ENCODE results near the gene NFASC. TPM values are rescaled to one million over a fixed set of nuclear protein-coding genes. Genes with fewer than 3 reads are reported as not detected.
A peak's percentile ranks its signal among the peaks of the same experiment; 100 is the strongest.

NFASC gene
- total and polyA plus RNA-seq, 12 donors, result 4.8 to 76.7 (median 44.8) TPM

- Histone ChIP-seq H3K27me3 (no peaks in the 10 kb centered on the region), H3K9me3 (replicated peaks in 1 of 3) (no peaks in the 10 kb centered on the region), H3K4me3 (no peak overlapping the region), H3K36me3 (replicated peaks in 1 of 2) (no peaks in the 10 kb centered on the region), H3K4me1 (replicated peaks in 1 of 2) (peaks cover 0 to 6% of the 10 kb centered on the region in 2 donors), H3K27ac (peak overlapping the region in 1 of 5 donors; percentile 34)
- no peak for TF ChIP-seq POLR2A (IDR thresholded peaks at IDR 0.05)
- TF ChIP-seq CTCF (IDR thresholded peaks at IDR 0.05), result no peak
- intact Hi-C loops (cut with DNase I), result no loop called here
- 67 to 83% (median 79%) methylated on average over 4 of the region's 4 CpGs for WGBS, 4 donors
- peak in 1 of 7 donors; percentile 21 for DNase-seq
These were observed 4.6 kb downstream of the NFASC start for GRCh38 chr1:204875255-204875654.

- no peak overlapping the region for H3K4me3 ChIP-seq
- 57 to 69% (median 66%) methylated on average over 5 of the region's 5 CpGs for WGBS, 4 donors
- intact Hi-C loops (cut with DNase I), result no loop called here
- peaks cover 0 to 10% of the 10 kb centered on the region in 2 donors for H3K4me1 ChIP-seq (replicated peaks in 1 of 2)
- DNase-seq, result peak in 1 of 7 donors; percentile 27
- TF ChIP-seq CTCF (IDR thresholded peaks at IDR 0.05), result no peak
- TF ChIP-seq POLR2A (IDR thresholded peaks at IDR 0.05), result no peak
- H3K9me3 ChIP-seq (replicated peaks in 1 of 3), result no peaks in the 10 kb centered on the region
- H3K27ac ChIP-seq, result peak overlapping the region in 2 of 5 donors; percentile 8 to 79
- no peaks in the 10 kb centered on the region for H3K36me3 ChIP-seq (replicated peaks in 1 of 2)
- H3K27me3 ChIP-seq, result no peaks in the 10 kb centered on the region
These were observed 8.1 kb downstream of the NFASC start for GRCh38 chr1:204878621-204879234.

- peak in 1 of 7 donors; percentile 48 for DNase-seq
These were observed 8.7 kb downstream of the NFASC start for GRCh38 chr1:204879351-204879750.

GRCh38 chr1:204880906-204881305 lies 10.2 kb downstream of the NFASC start:
- H3K27ac ChIP-seq, result peak overlapping the region in 3 of 5 donors; percentile 39 to 78 (median 50)
- DNase-seq, result peak in 1 of 7 donors; percentile 34
- no peaks in the 10 kb centered on the region for H3K27me3 ChIP-seq
- 86 to 95% (median 92%) methylated on average over 4 to 7 of the region's 7 CpGs for WGBS, 4 donors
- no peak overlapping the region for H3K4me3 ChIP-seq
- H3K9me3 ChIP-seq (replicated peaks in 1 of 3), result no peaks in the 10 kb centered on the region
- peaks cover 0 to 10% of the 10 kb centered on the region in 2 donors for H3K4me1 ChIP-seq (replicated peaks in 1 of 2)
- H3K36me3 ChIP-seq (replicated peaks in 1 of 2), result no peaks in the 10 kb centered on the region
- intact Hi-C loops (cut with DNase I), result no loop called here
- TF ChIP-seq POLR2A (IDR thresholded peaks at IDR 0.05) (no peak), CTCF (IDR thresholded peaks at IDR 0.05) (no peak)

More at GRCh38 chr1:204879351-204879750, 8.7 kb downstream of the NFASC start:
- intact Hi-C loops (cut with DNase I), result no loop called here
- peak overlapping the region in 1 of 5 donors; percentile 79 for H3K27ac ChIP-seq
- no peak overlapping the region for H3K4me3 ChIP-seq
- 65 to 73% (median 70%) methylated on average over 3 of the region's 3 CpGs for WGBS, 4 donors
- no peaks in the 10 kb centered on the region for H3K9me3 ChIP-seq (replicated peaks in 1 of 3)
- H3K27me3 ChIP-seq, result no peaks in the 10 kb centered on the region
- TF ChIP-seq CTCF (IDR thresholded peaks at IDR 0.05) (no peak), POLR2A (IDR thresholded peaks at IDR 0.05) (no peak)
- H3K36me3 ChIP-seq (replicated peaks in 1 of 2), result no peaks in the 10 kb centered on the region
- peaks cover 0 to 10% of the 10 kb centered on the region in 2 donors for H3K4me1 ChIP-seq (replicated peaks in 1 of 2)

Data from adrenal gland (tissue), 12 donors.